GM12875 (cell line): Measurements from ENCODE around the gene ZFYVE28.

Experiments used
- H3K4me3 ChIP-seq: one replicate; pipeline ENCODE4 v1.5.1; 2011; ENCODE audit warnings: low read depth, low read length, control low read depth
- TF ChIP-seq, protein P1 (sequence below): IDR thresholded peaks from 2 replicates; pipeline ENCODE4 v1.5.1; 2011; ENCODE audit warnings: low read depth, mild to moderate bottlenecking, control low read depth, inconsistent platforms, low read length, moderate library complexity, borderline replicate concordance; ENCODE audit not compliant: insufficient read depth

The ZFYVE28 gene

DNA sequence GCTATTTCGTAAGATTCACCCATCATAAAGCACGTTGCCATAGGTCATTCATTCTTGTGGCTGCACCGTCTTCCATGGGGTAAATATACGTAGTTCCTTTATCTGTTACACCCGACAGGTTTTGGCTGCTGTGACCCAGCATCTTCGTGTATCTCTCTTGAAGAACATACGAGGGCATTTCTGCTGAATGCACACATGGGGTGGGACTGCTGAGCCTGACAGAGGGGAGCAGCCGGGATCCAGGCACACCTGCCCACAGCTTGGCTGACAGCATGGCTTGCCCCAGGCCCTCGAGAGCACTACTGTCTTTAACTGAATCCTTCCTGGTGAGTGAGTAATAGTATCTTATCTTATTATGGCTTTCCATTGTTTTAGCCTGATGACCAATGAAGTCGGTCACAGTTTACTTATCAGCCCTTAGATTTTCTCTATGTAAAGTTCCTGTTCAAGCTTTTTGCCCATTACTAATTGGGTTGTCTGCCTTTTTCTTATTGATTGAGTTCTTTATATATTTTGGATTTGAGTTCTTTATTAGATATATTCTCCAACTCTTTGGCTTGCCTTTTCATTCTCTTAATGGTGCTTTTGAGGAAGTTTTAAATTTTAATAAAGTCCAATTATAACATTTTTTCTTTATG, 111.6 kb downstream of the ZFYVE28 start:
- TF ChIP-seq, protein P1, sequence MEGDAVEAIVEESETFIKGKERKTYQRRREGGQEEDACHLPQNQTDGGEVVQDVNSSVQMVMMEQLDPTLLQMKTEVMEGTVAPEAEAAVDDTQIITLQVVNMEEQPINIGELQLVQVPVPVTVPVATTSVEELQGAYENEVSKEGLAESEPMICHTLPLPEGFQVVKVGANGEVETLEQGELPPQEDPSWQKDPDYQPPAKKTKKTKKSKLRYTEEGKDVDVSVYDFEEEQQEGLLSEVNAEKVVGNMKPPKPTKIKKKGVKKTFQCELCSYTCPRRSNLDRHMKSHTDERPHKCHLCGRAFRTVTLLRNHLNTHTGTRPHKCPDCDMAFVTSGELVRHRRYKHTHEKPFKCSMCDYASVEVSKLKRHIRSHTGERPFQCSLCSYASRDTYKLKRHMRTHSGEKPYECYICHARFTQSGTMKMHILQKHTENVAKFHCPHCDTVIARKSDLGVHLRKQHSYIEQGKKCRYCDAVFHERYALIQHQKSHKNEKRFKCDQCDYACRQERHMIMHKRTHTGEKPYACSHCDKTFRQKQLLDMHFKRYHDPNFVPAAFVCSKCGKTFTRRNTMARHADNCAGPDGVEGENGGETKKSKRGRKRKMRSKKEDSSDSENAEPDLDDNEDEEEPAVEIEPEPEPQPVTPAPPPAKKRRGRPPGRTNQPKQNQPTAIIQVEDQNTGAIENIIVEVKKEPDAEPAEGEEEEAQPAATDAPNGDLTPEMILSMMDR: no peak
- no peak overlapping the region for H3K4me3 ChIP-seq

DNA sequence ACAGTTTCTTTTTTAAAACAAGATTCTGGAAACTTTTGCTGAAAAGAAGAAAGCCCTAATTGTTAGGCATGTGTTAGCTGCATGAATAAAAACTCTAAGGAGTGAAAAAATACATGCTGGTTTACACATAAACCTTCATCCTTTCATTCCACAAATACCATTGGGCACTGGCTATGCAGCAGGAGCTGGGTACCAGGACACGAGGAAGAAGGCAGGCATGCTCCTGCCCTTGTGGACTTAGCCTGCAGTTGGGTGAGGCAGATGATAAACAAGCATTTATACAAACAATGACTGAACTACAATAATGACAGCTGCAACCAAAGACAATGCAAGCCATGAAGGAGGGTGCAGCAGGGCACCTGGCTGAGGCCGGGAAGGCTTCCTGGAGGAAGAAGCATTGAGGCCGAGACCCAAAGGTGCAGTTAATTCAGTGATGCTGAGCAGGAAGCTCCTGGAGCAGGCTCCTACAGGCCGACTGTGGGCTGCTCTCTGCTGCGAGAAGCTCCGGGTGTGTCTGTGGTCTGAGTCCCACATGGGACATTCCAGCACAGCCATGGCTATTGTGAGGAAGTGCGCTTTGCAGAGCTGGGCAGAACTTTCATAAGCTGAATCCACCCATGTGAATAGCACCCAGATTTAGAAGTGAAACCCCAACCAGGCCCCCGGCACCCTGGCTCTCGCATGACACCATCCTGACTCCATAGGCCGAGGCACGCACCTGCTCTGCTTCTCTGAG, 112.5 kb downstream of the ZFYVE28 start:
- TF ChIP-seq, protein P1: no peak
- H3K4me3 ChIP-seq: no peak overlapping the region

DNA sequence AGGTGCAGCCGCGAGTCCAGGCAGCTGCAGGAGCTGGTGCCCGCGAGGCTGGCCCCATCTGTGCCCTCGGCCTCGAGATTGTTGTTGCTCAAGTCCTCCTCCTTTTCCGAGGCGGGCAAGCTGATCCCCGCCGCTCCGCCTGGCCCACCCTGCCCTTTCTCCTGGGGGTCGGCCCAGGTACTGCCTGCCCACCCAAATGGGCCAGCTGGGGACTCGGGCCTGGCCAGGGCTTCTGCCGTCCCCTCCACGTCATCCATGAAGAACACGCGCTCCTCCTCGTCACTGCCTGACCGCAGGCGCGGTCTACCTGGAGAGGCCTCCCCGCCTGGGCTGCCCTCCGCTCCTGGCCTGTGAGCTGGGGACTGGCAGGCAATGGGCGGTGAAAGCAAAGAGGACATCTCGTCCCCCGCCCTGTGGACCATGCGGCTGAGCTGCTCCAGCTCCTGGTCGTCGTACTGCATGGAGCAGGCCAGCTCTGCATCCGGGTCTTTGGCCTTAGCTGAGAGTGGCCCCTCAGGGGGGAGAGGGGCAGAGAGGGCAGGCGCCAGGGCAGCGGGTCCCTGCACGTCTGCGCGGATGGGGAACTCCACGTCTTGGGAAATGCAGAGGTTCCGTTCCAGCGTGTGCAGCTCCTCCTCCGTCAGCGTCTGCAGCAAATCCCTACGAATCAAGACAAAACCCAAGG, 113.4 kb downstream of the ZFYVE28 start:
- H3K4me3 ChIP-seq: no peak overlapping the region
- TF ChIP-seq, protein P1: no peak

DNA sequence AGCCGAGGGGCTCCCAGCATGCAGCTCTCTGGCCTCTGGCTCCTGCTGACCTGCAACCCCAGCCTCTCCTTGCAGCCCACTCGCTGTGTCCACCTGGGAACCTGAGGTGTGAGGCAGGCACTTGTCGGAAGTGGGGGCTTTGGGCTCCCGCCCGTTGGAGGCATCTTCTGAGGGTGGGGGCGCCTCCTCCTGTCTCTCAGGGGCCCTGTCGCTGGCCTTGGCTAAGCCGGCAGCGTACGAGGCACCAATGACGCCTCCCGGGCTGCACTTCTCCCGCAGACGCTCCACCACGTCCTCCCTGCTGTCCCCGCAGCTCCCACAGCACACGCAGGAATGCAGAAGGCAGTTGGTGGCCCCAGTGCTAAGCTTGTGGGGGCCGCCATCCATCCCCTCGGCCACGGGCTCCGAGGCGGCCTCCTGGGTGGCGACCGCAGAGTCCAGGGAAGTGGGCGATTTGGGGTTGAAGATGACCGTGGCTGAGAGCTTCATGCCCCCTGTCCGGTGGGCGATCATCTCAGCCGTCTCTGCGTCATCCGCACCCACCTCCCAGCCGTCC, 114.0 kb downstream of the ZFYVE28 start:
- TF ChIP-seq, protein P1: no peak
- H3K4me3 ChIP-seq: no peak overlapping the region

DNA sequence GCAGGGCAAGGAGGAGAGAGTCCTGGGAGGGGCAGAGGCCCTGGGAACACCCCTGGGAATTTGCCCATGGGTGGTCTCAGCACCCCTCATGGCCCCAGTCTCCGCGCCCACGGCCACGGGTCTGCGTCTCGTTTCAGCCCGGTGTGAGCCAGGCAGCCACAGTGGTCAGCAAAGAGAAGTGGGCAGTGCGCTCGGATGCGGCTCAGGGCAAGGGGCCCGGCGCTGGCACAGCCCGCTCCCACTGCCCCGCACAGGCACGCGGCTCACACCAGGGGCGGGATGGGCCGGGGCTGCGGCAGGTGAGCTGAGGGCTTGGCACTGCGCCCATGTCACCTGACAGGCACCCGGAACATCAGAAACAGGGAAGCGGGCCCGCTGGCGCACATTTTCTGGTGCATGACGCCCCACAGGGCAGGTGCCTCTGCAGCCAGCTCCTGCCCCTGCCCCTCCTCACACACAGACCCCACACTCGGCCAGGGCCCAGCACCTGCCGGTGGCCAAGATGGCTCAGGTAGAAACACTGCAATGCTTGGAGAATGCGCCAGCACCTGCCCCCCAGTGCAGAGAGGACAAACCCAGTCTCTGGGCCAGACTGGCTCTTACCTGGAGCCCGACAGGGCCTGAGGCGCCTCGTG, 114.6 kb downstream of the ZFYVE28 start:
- TF ChIP-seq, protein P1: no peak
- H3K4me3 ChIP-seq: no peak overlapping the region

DNA sequence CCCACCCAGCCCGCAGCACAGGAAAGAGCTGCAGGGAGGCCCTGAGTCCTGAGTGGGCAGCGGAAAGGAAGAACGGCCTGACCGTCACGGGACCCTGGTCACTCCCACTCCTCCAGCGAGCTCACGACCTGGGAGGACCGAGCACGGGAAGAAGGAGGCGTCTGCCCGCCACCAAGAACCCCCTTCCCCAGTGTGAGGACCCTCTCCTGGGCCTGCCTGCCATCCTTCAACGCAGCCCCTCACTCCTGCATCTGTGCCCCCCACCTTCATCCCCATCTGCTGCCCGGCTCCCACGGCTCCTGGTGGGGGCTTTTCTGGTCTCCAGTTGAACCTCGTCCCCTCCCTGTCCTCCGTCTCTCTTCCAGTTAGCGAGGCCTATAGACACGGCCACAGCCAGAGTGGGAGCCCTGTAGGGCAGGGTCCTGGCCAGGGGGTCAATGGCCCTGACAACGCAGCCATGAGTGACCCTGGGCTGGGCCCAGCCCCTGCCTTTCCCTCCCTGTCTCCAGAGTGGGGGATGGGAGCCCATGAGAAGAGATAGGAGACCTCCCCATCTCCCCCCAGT, 115.2 kb downstream of the ZFYVE28 start:
- TF ChIP-seq, protein P1: no peak
- H3K4me3 ChIP-seq: no peak overlapping the region
